GM20431 (cell line): ENCODE measurements around the gene HAUS3.
"Not testable (repeated sequence)": the region's sequence is repeated elsewhere in the genome, so short reads cannot be mapped to it uniquely, and the experiment has no call there.

Experiments used
- in situ Hi-C: fragments of 300-500 bp; cut with MseI, MboI; formaldehyde crosslinking; loops from one replicate; pipeline ENCODE4 v1.15.0; 2020; ENCODE audit warnings: low sequenced_read_pairs; ENCODE audit not compliant: unreplicated experiment

The HAUS3 gene

GRCh38 chr4:2275546-2276251 lies 33.8 kb upstream of the HAUS3 start:
- in situ Hi-C loops: no loop called here

GRCh38 chr4:2275044-2275397 lies 33.1 kb upstream of the HAUS3 start:
- in situ Hi-C loops: not testable (repeated sequence)

DNA sequence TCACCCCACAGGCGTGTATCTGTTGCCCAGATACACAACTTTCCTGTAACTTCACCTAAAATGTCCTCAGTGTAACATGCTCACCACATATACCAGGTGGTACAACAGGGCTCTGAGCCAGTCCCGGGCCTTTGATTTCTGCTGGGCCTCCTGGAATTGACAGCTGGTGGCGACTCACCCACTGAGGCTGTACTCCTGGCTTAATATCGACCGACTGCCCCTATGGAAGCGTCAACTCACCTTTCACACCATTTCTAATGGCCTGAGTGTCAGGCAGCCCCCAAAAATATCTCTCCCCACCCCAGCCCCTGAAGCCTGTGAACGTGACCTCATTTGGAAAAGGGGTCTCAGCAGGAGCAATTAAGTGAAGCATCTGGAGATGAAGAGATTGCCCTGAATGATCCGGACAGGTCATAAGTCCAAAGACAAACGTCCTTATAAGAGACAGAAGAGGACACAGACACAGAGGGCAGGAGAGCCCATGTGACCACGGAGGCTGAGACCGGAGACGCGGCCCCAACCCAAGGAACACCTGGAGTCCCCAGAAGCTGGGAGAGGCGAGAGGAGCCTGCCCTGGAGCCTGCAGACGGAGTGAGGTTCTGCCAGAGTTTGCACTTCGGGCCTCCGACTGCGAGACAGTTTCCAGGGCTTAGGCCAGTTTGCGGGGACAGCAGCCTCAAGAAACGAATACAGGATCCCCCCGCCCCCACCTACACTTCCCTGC lies 32.6 kb upstream of the HAUS3 start:
- in situ Hi-C loops: no loop called here

DNA sequence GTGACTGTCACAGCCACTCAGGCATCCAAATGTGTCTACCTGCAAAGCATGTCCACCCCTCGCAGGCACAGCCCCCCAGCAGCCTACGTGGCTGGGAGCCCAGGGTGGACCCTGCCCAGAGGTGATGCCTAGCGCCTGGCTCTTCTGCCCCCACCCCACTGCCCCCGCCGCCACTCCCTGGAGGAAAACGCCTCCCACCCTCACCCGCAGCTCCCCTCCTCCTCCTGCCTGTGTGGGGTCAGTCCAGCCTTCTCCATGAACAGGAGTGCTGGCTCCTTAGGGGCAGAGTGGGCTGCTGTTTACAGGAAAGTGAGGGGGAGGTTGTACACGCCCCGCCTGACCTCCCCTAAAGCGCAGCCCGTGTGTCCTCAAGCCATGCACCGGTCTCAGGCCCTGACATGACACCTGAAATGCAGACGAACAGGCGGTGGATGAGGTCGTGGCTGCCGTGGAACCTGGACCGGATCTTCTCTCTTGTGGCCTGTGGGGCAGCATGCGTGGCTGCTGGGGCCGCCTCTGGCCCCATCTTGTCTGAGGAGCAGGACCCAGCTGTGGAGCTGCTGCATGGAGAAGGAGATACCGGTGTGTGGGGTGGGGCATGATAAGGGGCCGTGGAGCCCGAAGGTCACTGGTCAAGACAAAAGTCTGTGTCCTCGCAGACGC lies 31.9 kb upstream of the HAUS3 start:
- in situ Hi-C loops: no loop called here

DNA sequence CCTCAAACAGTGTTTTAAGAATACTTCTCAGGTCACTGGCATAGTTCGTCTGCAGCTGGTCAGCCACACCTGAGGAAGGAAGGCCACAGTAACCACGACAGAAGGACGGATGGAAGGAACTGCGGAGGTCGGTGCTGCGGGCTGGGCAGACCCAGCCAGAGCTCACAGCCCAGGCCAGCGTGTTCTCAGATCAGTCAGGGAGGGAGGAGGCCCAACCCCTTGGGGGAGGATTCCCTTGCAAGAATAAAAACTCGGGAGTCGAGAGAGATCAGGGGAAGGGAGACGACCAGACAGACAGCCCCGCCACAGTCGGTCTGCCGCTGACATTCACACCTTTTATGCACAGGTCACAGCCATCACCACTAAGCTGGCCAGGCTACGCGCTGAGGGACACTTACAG lies 31.3 kb upstream of the HAUS3 start:
- in situ Hi-C loops: no loop called here

GRCh38 chr4:2272828-2273120 lies 30.9 kb upstream of the HAUS3 start:
- in situ Hi-C loops: no loop called here

DNA sequence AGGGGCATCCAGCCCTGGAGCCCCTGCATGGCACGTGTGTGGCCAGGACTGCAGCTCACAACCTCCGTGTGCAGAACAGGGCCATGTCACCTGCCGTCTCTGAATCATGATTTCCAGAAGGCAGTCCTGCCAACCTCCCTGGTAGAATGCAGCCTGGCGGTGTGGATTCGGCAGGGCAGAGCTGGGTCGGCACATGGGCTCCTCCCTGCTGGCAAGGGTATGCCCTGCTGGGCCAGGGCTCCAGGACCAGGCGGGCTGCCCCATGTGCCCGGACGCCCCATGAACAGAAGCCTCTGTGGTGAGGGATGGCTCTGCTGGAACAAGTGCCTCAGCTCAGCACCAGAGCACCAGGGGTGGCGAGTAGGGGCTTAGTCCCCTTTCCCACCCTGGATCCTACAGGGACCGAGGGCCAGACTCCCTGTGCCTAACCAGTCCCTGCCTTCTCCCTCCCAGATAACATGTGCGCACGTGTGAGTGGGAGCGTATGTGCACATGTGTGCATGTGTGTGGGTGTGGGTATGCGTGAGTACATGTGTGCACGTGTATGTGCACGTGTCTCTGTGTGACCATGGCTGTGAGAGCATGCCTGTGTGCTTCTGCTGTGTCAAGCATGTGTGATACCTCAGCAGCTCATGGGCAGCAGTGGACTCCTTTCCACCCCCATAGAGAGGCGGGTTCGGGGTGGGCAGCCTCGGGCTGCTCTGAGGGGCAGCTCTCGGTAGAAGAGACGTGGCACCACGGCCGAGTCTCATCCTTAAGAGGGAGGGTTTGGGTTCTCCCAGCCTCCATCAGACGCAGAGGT lies 30.3 kb upstream of the HAUS3 start:
- in situ Hi-C loops: no loop called here

GRCh38 chr4:2271279-2272025 lies 29.5 kb upstream of the HAUS3 start:
- in situ Hi-C loops: no loop called here

DNA sequence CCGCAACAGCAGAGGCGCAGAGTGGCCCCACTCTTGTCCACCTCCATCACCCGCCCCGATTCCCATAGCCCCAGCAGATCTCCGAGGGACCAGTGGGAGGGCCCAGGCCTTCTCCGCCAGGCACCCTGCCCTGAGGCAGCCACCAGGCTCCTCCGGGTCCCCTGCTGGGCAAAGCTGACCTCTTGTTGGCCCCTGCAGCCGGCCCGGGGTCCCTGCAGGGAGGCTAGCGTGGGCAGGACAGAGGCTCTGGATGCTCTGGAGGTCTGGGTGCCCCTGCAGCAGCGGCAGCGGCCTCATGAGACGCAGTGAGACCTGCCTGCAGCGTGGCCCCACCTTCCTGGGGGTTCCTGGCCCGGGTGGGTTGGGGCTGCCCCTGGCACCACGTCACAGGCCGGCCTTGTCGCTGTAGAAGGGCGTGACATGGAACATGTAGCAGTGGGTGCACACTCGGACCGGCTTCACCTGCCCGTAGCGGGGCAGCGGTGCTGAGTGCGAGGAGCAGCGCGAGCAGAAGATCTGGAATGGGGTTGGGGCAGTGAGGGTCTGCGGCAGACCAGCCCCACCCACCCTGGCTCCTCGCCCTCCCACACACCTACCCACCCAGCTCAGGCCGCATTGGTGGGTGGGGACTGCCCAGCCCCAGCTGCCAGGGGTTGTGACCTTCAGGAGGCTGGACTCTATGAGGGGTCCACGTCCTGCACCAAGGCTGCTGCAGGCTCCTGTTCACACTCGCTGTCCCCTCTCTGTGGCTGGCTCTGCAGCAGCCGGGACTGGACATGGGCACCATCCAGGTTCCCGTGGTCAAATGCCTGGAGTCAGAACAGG lies 28.6 kb upstream of the HAUS3 start:
- in situ Hi-C loops: no loop called here

DNA sequence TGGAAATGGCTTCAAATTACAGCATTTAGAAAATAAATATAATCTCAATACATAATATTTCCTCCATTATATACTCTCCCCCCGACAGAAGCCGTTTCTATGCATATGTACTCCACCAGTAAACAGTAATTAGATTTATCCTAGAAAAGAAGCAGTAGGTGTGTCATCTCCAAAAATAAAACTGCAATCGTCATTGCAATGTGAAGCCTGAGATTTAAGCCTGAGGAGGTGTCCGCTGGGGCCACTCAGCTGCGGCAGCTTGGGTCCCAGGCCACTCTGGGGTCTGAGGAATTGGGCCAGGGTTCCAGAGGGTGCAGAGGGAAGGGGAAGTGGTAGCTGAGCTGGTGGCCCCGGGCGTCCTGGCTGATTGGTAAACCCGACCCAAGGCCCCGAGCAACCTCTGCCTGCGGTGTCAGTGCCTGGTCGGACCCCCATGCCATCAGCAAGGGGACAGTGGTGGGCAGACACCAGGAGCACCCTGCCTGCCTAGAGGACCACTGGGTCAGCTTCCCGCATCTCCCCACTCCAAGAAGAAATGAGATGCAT lies 27.8 kb upstream of the HAUS3 start:
- in situ Hi-C loops: no loop called here

- in situ Hi-C loops: no loop called here
Observed at GRCh38 chr4:2269206-2269531, 27.2 kb upstream of the HAUS3 start.

DNA sequence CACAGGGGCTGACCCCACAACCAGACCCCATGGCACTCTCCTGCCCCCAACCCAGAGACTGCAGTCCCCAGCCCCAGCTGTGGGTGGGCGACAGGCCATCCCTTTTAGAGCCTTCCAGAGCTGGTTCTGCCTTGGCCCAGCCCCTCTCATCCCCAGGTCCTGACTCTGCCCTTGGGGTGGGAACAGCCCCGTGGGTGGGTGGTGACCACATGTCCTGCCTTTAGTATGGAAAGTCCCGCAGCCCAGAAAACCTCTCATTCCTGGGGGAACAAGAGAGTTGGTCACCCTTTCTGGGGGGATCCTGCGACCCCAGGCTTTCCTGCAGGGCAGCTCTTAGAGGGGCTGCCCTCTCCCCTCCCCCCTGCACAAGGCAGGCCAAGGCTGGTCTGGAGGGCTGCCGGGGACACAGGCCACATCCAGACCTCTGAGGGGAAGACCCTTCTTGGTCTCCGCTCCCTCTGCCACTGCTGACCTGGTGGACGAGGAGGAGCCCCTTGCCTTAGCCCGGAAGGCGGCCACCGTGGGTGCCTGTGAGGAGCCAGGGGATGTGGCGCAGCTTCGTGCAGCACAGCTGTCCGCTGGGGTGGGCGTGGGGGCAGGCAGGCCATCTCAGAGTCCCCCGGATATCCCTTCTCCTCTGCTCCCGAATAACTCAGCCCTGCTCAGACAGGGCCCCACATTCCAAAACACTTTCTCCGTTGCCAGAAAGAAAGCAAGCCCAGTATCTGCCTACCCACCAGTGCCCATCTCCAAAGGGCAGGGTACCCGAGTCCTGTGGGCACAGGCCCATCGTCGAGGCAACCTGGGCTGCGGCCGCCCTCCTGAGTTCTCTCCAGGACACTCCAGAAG lies 26.7 kb upstream of the HAUS3 start:
- in situ Hi-C loops: no loop called here

DNA sequence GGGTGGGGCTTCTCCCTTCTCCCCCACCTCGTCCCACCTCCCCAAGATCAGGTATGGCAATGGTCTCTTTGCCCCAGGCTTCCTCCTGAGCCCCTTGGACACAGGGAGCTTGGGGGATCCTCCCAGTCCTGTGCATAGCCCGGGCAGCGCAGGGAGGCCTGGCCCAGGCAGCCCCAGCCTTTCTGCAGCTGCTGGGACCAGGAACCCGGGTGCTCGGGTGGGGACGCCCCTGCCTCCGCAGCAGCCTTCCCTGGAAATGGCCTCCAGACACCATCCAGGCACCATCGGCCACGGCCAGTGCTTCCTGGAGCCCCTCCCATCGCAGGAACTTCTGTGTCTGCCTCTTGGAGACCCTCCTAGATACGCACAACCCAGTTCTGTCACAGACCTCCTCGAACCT lies 25.9 kb upstream of the HAUS3 start:
- in situ Hi-C loops: no loop called here

DNA sequence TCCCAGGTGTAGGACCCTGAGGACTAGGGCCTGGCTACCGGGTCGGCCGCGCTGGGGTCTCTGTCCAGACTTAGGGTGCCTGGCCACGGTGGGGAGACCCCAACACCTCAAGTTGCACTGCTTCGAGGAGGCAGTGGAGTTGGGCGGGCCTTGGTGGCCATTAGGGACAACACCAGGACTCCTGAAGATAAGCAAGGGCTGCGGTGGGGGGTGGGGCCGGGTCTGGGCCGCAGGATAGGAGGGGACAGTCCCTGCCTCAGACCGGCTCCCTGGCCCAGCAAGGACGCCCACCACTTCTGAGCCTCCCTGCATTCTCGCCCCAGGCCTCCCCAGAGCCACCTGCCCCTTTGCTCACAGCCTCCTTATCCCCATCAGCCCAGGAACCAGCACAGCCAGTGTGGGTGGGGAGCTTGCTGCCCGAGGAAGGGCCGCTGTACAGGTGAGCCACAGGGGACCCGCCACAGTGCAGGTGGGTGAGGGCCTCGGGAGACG lies 25.4 kb upstream of the HAUS3 start:
- in situ Hi-C loops: no loop called here

- in situ Hi-C loops: no loop called here
Observed at GRCh38 chr4:2266821-2267220, 24.9 kb upstream of the HAUS3 start.

DNA sequence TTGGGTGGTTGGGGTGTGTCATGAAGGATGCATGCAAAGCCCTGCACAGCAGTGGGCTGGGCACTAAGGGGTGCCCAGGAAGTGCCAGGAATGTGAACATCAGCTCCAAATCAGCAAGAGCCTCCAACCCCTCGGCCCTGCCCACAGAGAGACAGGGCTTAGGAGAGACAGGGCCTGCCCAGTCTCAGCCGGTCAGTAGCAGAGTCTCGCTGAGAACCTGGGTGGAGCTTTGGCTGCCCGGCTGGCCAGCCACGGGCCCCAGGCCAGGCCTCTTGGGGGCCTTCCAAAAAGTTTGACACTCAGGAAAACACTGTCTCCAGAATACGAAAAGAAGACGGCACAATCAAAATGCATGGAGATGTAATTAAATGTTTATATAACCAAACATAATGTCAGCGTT lies 24.3 kb upstream of the HAUS3 start:
- in situ Hi-C loops: no loop called here

- in situ Hi-C loops: no loop called here
Observed at GRCh38 chr4:2265113-2266110, 23.5 kb upstream of the HAUS3 start.
